A549 (cell line): ENCODE data around the gene DYNC2I2. TPM values are rescaled to one million over a fixed set of nuclear protein-coding genes. Genes with fewer than 3 reads are reported as not detected.

ENCODE experiments used
- CEBPB ChIP-seq, 2 experiments: fragments of >200 bp in 1 of 2; sonication (Bioruptor Twin) in 1 of 2; formaldehyde crosslinking in 1 of 2; IDR thresholded peaks; 2 replicates each; pipeline ENCODE4 v1.6.1; 2012 to 2016
- CHD4 ChIP-seq: fragments of 200-600 bp; sonication (generic); IDR thresholded peaks from 2 replicates; pipeline ENCODE4 v1.6.1; 2016; ENCODE audit warnings: antibody characterized with exemption, mild to moderate bottlenecking, borderline replicate concordance
- EHF ChIP-seq: fragments of 250-450 bp; sonication (Bioruptor Pico); IDR thresholded peaks from 2 replicates; pipeline ENCODE4 v1.5.0; 2020; ENCODE audit warnings: mild to moderate bottlenecking
- EP300 ChIP-seq, 2 experiments: fragments of >200 bp; sonication (Bioruptor Twin); formaldehyde crosslinking; IDR thresholded peaks; 2 replicates in 1 of 2; 3 replicates in 1 of 2; pipeline ENCODE4 v1.6.1; 2016 to 2017
- FOSB ChIP-seq: fragments of 250-450 bp; sonication (Bioruptor Pico); IDR thresholded peaks from 2 replicates; pipeline ENCODE4 v1.5.0; 2020; ENCODE audit warnings: mild to moderate bottlenecking, moderate library complexity
- FOSL2 ChIP-seq, 2 experiments: fragments of 450-650 bp in 1 of 2; fragments of >200 bp in 1 of 2; sonication (Bioruptor Twin) in 1 of 2; formaldehyde crosslinking; IDR thresholded peaks; 2 replicates each; pipeline versions ENCODE4 v1.5.0 to v1.6.1; 2016 to 2020; ENCODE audit warnings: mild to moderate bottlenecking in 1 of 2, moderate library complexity in 1 of 2
- HDAC2 ChIP-seq: fragments of 200-600 bp; sonication (generic); IDR thresholded peaks from 2 replicates; pipeline ENCODE4 v1.6.1; 2016
- HEYL ChIP-seq: fragments of 250-450 bp; sonication (Bioruptor Pico); IDR thresholded peaks from 2 replicates; pipeline ENCODE4 v1.8.0; 2021; ENCODE audit warnings: mild to moderate bottlenecking, moderate library complexity
- KDM1A ChIP-seq: fragments of 200-600 bp; sonication (generic); IDR thresholded peaks from 2 replicates; pipeline ENCODE4 v1.6.1; 2016; ENCODE audit warnings: low read depth, mild to moderate bottlenecking
- MAFK ChIP-seq: fragments of 450-650 bp; IDR thresholded peaks from 2 replicates; pipeline ENCODE4 v1.6.1; 2014; ENCODE audit not compliant: partially characterized antibody
- MYC ChIP-seq: IDR thresholded peaks from 2 replicates; pipeline ENCODE4 v1.6.1; 2012; ENCODE audit warnings: mild to moderate bottlenecking, inconsistent platforms, low read length, improper control_type of control experiment, borderline replicate concordance
- NPAS2 ChIP-seq: fragments of 250-450 bp; sonication (Bioruptor Pico); IDR thresholded peaks from 2 replicates; pipeline ENCODE4 v1.8.0; 2022; ENCODE audit warnings: mild to moderate bottlenecking, moderate library complexity, borderline replicate concordance
- POLR2A ChIP-seq: IDR thresholded peaks from 2 replicates; pipeline ENCODE4 v1.6.1; 2012; ENCODE audit warnings: mild to moderate bottlenecking, low read length
- POLR2AphosphoS2 ChIP-seq: conservative IDR thresholded peaks from 2 replicates; pipeline ENCODE4 v1.6.1; 2012; ENCODE audit warnings: low read length, improper control_type of control experiment, inconsistent platforms
- RAD21 ChIP-seq, 2 experiments: fragments of >200 bp in 1 of 2; sonication (Bioruptor Twin) in 1 of 2; formaldehyde crosslinking in 1 of 2; IDR thresholded peaks in 1 of 2; conservative IDR thresholded peaks in 1 of 2; 2 replicates in 1 of 2; 3 replicates in 1 of 2; pipeline ENCODE4 v1.6.1; 2012 to 2018; ENCODE audit warnings: inconsistent platforms in 1 of 2
- RFX5 ChIP-seq: fragments of 450-650 bp; IDR thresholded peaks from 2 replicates; pipeline ENCODE4 v1.7.1; 2014; ENCODE audit warnings: antibody characterized with exemption, mild to moderate bottlenecking, moderate library complexity
- SMC3 ChIP-seq: fragments of >200 bp; sonication (Bioruptor Twin); formaldehyde crosslinking; IDR thresholded peaks from 3 replicates; pipeline ENCODE4 v1.6.1; 2018; ENCODE audit warnings: inconsistent platforms
- TFCP2L1 ChIP-seq: fragments of 250-450 bp; sonication (Bioruptor Pico); IDR thresholded peaks from 2 replicates; pipeline ENCODE4 v1.5.0; 2021; ENCODE audit warnings: mild to moderate bottlenecking
- ZNF302 ChIP-seq: fragments of 250-450 bp; sonication (Bioruptor Pico); IDR thresholded peaks from 2 replicates; pipeline ENCODE4 v1.9.0; 2021; ENCODE audit warnings: inconsistent platforms, mild to moderate bottlenecking, moderate library complexity
- polyA plus RNA-seq, 4 experiments: library from polyadenylated mRNA; depleted of rRNA in 3 of 4; stranded (reverse); fragments of >200 nt; fragmentation: RNase III in 1 of 4; extraction: RNeasy Plus Mini Kit Qiagen cat#74134 plus additional on column Dnase treatment in 1 of 4; gene quantifications; 2 replicates in 3 of 4; 3 replicates in 1 of 4; pipeline ENCODE4 v1.2.3, GENCODE V29; 2011 to 2017
- TF ChIP-seq, protein P1 (sequence below): IDR thresholded peaks from 2 replicates; pipeline ENCODE4 v1.6.1; 2012; ENCODE audit warnings: low read depth, borderline replicate concordance
- TF ChIP-seq, protein P2 (sequence below): fragments of 200-600 bp; sonication (generic); IDR thresholded peaks from 2 replicates; pipeline ENCODE4 v1.6.1; 2016; ENCODE audit warnings: antibody characterized with exemption, mild to moderate bottlenecking, moderate library complexity
- TF ChIP-seq, protein P3 (sequence below): fragments of 250-450 bp; sonication (Bioruptor Pico); IDR thresholded peaks from 2 replicates; pipeline ENCODE4 v1.5.0; 2021; ENCODE audit warnings: mild to moderate bottlenecking, moderate library complexity, borderline replicate concordance

DYNC2I2 gene
- polyA plus RNA-seq, 2 of the 4 experiments (the other 2 are of a cell fraction), result 57.3 to 117 TPM

DNA sequence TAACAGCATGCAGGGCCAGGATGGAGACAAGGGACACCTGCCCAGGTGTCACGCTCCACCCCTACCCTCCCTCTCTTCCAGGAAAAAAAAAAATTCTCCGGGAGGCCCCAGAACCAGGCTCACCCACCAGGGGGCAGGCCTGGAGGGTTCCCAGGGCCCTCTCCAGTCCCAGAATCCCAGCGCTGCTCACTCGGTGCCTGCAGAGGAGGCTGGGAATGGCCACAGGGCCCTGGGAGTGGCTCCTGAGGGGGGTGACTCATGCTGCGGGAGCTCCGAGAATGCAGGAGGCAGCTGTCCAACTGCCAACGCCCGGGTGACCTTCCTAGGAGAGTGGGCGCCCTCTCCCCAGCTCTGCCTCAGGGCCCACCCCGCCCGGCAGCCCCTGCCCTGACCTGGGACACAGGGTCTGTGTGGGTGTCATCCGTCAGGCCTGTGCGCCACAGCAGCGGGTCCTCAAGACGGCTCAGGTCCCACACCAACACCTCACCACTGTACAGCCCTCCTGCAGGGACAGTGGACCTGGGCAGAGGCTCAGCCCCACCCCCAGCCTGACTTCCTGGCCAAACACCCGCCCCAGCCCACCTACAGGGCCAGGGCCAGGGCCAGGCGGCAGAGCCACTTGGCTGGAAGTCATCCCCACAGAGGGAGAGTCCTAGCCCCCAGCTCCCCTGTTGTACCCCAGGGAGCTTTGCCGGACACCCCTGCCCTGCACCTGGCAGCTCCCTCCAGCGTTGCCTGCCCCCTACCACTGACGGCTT, 21.2 kb downstream of the DYNC2I2 start (continued):
- TF ChIP-seq TFCP2L1 (CRISPR knock-in tag) (no peak), SMC3 (peak; percentile 78), RAD21 (conservative IDR thresholded peaks at IDR 0.05 in 1 of 2, IDR thresholded peaks at IDR 0.05 in 1 of 2) (peak; percentile 59 to 69), HDAC2 (no peak), FOSB (CRISPR knock-in tag) (no peak), RFX5 (no peak), CEBPB (IDR thresholded peaks at IDR 0.05) (no peak), EP300 (IDR thresholded peaks at IDR 0.05) (peak; percentile 26 to 54; a peak in 2 of 5 replicates), POLR2A (peak; percentile 10; the same call in 1 of the 2 replicates), KDM1A (no peak), NPAS2 (CRISPR knock-in tag) (no peak), ZNF302 (CRISPR knock-in tag) (no peak), EHF (CRISPR knock-in tag) (no peak), POLR2AphosphoS2 (no peak; the same call in 1 of the 2 replicates), HEYL (CRISPR knock-in tag) (no peak), MYC (no peak), CHD4 (no peak), MAFK (no peak), FOSL2 (IDR thresholded peaks at IDR 0.05) (peak; percentile 82), FOSL2 (CRISPR knock-in tag; IDR thresholded peaks at IDR 0.05) (peak; percentile 99)
- TF ChIP-seq, protein P1, sequence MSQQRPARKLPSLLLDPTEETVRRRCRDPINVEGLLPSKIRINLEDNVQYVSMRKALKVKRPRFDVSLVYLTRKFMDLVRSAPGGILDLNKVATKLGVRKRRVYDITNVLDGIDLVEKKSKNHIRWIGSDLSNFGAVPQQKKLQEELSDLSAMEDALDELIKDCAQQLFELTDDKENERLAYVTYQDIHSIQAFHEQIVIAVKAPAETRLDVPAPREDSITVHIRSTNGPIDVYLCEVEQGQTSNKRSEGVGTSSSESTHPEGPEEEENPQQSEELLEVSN, result no peak
- TF ChIP-seq, protein P2, sequence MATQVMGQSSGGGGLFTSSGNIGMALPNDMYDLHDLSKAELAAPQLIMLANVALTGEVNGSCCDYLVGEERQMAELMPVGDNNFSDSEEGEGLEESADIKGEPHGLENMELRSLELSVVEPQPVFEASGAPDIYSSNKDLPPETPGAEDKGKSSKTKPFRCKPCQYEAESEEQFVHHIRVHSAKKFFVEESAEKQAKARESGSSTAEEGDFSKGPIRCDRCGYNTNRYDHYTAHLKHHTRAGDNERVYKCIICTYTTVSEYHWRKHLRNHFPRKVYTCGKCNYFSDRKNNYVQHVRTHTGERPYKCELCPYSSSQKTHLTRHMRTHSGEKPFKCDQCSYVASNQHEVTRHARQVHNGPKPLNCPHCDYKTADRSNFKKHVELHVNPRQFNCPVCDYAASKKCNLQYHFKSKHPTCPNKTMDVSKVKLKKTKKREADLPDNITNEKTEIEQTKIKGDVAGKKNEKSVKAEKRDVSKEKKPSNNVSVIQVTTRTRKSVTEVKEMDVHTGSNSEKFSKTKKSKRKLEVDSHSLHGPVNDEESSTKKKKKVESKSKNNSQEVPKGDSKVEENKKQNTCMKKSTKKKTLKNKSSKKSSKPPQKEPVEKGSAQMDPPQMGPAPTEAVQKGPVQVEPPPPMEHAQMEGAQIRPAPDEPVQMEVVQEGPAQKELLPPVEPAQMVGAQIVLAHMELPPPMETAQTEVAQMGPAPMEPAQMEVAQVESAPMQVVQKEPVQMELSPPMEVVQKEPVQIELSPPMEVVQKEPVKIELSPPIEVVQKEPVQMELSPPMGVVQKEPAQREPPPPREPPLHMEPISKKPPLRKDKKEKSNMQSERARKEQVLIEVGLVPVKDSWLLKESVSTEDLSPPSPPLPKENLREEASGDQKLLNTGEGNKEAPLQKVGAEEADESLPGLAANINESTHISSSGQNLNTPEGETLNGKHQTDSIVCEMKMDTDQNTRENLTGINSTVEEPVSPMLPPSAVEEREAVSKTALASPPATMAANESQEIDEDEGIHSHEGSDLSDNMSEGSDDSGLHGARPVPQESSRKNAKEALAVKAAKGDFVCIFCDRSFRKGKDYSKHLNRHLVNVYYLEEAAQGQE, result no peak
- TF ChIP-seq, protein P3, sequence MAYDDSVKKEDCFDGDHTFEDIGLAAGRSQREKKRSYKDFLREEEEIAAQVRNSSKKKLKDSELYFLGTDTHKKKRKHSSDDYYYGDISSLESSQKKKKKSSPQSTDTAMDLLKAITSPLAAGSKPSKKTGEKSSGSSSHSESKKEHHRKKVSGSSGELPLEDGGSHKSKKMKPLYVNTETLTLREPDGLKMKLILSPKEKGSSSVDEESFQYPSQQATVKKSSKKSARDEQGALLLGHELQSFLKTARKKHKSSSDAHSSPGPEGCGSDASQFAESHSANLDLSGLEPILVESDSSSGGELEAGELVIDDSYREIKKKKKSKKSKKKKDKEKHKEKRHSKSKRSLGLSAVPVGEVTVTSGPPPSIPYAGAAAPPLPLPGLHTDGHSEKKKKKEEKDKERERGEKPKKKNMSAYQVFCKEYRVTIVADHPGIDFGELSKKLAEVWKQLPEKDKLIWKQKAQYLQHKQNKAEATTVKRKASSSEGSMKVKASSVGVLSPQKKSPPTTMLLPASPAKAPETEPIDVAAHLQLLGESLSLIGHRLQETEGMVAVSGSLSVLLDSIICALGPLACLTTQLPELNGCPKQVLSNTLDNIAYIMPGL (CRISPR knock-in tag), result no peak
